Measurements from ENCODE around the gene SND1.

SND1 gene

GRCh38 chr7:128065872-128066271, 413.9 kb downstream of the SND1 start:
- DNase-seq = no peak

- DNase-seq = no peak
Observed at GRCh38 chr7:128066395-128066794, 414.4 kb downstream of the SND1 start.

GRCh38 chr7:128066858-128067257, 414.9 kb downstream of the SND1 start:
- no peak for DNase-seq

- DNase-seq = no peak
Observed at GRCh38 chr7:128067983-128068382, 416.0 kb downstream of the SND1 start.

- no peak for DNase-seq
Observed at GRCh38 chr7:128068785-128069184, 416.8 kb downstream of the SND1 start.

- DNase-seq = no peak
Observed at GRCh38 chr7:128069373-128070364, 417.7 kb downstream of the SND1 start.

- DNase-seq = no peak
Observed at GRCh38 chr7:128071376-128071775, 419.4 kb downstream of the SND1 start.

- no peak for DNase-seq
Observed at GRCh38 chr7:128071801-128072200, 419.8 kb downstream of the SND1 start.

- no peak for DNase-seq
Observed at GRCh38 chr7:128073671-128074310, 421.8 kb downstream of the SND1 start.

- DNase-seq = no peak
Observed at GRCh38 chr7:128074336-128074735, 422.3 kb downstream of the SND1 start.

GRCh38 chr7:128074736-128075135, 422.7 kb downstream of the SND1 start:
- no peak for DNase-seq

GRCh38 chr7:128075242-128076095, 423.5 kb downstream of the SND1 start:
- DNase-seq = no peak

GRCh38 chr7:128076196-128076795, 424.3 kb downstream of the SND1 start:
- no peak for DNase-seq

- DNase-seq = no peak
Observed at GRCh38 chr7:128076796-128077271, 424.8 kb downstream of the SND1 start.

GRCh38 chr7:128078309-128078708, 426.3 kb downstream of the SND1 start:
- DNase-seq = no peak

- no peak for DNase-seq
Observed at GRCh38 chr7:128080169-128080568, 428.2 kb downstream of the SND1 start.

- no peak for DNase-seq
Observed at GRCh38 chr7:128081351-128081750, 429.4 kb downstream of the SND1 start.

- no peak for DNase-seq
Observed at GRCh38 chr7:128081808-128082207, 429.8 kb downstream of the SND1 start.

- no peak for DNase-seq
Observed at GRCh38 chr7:128082431-128082830, 430.4 kb downstream of the SND1 start.

GRCh38 chr7:128084896-128085608, 433.1 kb downstream of the SND1 start:
- no peak for DNase-seq

GRCh38 chr7:128090492-128090891, 438.5 kb downstream of the SND1 start:
- DNase-seq = no peak

GRCh38 chr7:128091106-128091505, 439.1 kb downstream of the SND1 start:
- no peak for DNase-seq
